K562 (cell line): ENCODE results near the gene SLC24A2. TPM values are rescaled to one million over a fixed set of nuclear protein-coding genes. Genes with fewer than 3 reads are reported as not detected.

Experiments
- ATAC-seq: fragments of 200-7000 bp; cut with Tn5 transposase; 3 replicates; pipeline ENCODE4 v1.9.1; 2020; ENCODE audit warnings: moderate library complexity
- BruUV-seq: library from RNA; stranded (reverse); fragments of 400-500 nt; replicated peaks from 2 replicates; lab custom pipeline; 2021; lab: Mats Ljungman, UMichigan
- CTCF ChIA-PET: fragments of 300-600 bp; formaldehyde crosslinking; extraction: SDS; loops from one replicate; lab custom pipeline; 2021; ENCODE audit warnings: low intra/inter-chr PET ratio; lab: Yijun Ruan, JAX
- POLR2A ChIA-PET: fragments of 300-600, 350-650 bp; sonication (Branson Sonifier 250); formaldehyde crosslinking; extraction: SDS; loops from one replicate; lab custom pipeline; 2021; ENCODE audit warnings: antibody characterized with exemption, inconsistent platforms; lab: Yijun Ruan, JAX
- DNase-seq, 4 experiments: peaks; one replicate each; pipeline versions ENCODE4 v3.0.0 to v3.0.0-alpha.2; 2011 to 2018; ENCODE audit warnings: low spot score in 3 of 4, mixed read lengths in 3 of 4; ENCODE audit errors: extremely low read depth in 1 of 4
- FAIRE-seq: peaks from 2 replicates; lab custom pipeline; 2011; peaks lifted over from hg19 to GRCh38; lab: Jason Lieb, UNC
- H2AFZ ChIP-seq: 2 replicates; pipeline ENCODE4 v1.6.0; 2011; ENCODE audit warnings: low read depth, low read length, control low read depth, inconsistent platforms
- H3K27ac ChIP-seq: fragments of 200-600 bp; 3 replicates; pipeline ENCODE4 v1.8.0; 2011; ENCODE audit warnings: low read depth, mild to moderate bottlenecking, control low read depth, inconsistent platforms, low read length, moderate library complexity, mixed read lengths; ENCODE audit errors: extremely low read depth
- H3K27me3 ChIP-seq, 2 experiments: fragments of 300-600 bp in 1 of 2; 2 replicates in 1 of 2; 3 replicates in 1 of 2; pipeline versions ENCODE4 v1.6.0 to v1.8.0; 2011; ENCODE audit warnings: inconsistent platforms in 2 of 2, low read length in 2 of 2, mild to moderate bottlenecking in 1 of 2, mixed read lengths in 1 of 2, moderate library complexity in 1 of 2; ENCODE audit not compliant: control insufficient read depth in 2 of 2, insufficient read depth in 2 of 2
- H3K36me3 ChIP-seq: fragments of 300-600 bp; 3 replicates; pipeline ENCODE4 v1.8.0; 2011; ENCODE audit warnings: mild to moderate bottlenecking, low read length, inconsistent platforms; ENCODE audit not compliant: control insufficient read depth, insufficient read depth
- H3K4me1 ChIP-seq, 2 experiments: fragments of 200-600 bp in 1 of 2; replicated peaks in 1 of 2; 2 replicates in 1 of 2; 3 replicates in 1 of 2; pipeline versions ENCODE4 v1.5.1 to v1.8.0; 2011; ENCODE audit warnings: inconsistent platforms in 2 of 2, low read length in 2 of 2, mild to moderate bottlenecking in 1 of 2, mixed read lengths in 1 of 2, moderate library complexity in 1 of 2; ENCODE audit not compliant: control insufficient read depth in 2 of 2, insufficient read depth in 2 of 2
- H3K4me2 ChIP-seq: 2 replicates; pipeline ENCODE4 v1.6.1; 2011; ENCODE audit warnings: low read length, control low read depth, inconsistent platforms, mixed read lengths; ENCODE audit not compliant: insufficient read depth
- H3K4me3 ChIP-seq: fragments of 200-600 bp; sonication (generic), shearing (Covaris generic); 2 replicates; pipeline ENCODE4 v1.5.1; 2016; ENCODE audit warnings: control low read depth, inconsistent platforms
- H3K79me2 ChIP-seq: fragments of 200-600 bp; 3 replicates; pipeline ENCODE4 v1.8.0; 2011; ENCODE audit warnings: low read length, inconsistent platforms; ENCODE audit not compliant: control insufficient read depth, insufficient read depth
- H3K9ac ChIP-seq, 2 experiments: 2 replicates each; pipeline versions ENCODE4 v1.6.0 to v1.6.1; 2011; ENCODE audit warnings: low read depth in 2 of 2, low read length in 2 of 2, control low read depth in 1 of 2, inconsistent platforms in 1 of 2, mild to moderate bottlenecking in 1 of 2, mixed read lengths in 1 of 2; ENCODE audit not compliant: insufficient read depth in 1 of 2
- H3K9me1 ChIP-seq: one replicate; pipeline ENCODE4 v1.6.0; 2011; ENCODE audit warnings: inconsistent platforms, mild to moderate bottlenecking, low read length, moderate library complexity; ENCODE audit not compliant: control insufficient read depth, insufficient read depth
- H3K9me3 ChIP-seq: replicated peaks from 2 replicates; pipeline ENCODE4 v1.5.1; 2011; ENCODE audit warnings: low read depth, low read length, inconsistent platforms; ENCODE audit not compliant: control insufficient read depth, insufficient read depth
- H4K20me1 ChIP-seq: replicated peaks from 2 replicates; pipeline ENCODE4 v1.6.1; 2011; ENCODE audit warnings: low read length, inconsistent platforms, mixed read lengths; ENCODE audit not compliant: control insufficient read depth, insufficient read depth
- BMI1 ChIP-seq: fragments of 150-350 bp; IDR thresholded peaks from 2 replicates; pipeline ENCODE4 v1.6.1; 2014; ENCODE audit warnings: low read length
- CHD1 ChIP-seq: fragments of 200-600 bp; sonication (generic); IDR thresholded peaks from one replicate; pipeline ENCODE4 v1.6.1; 2012; ENCODE audit warnings: mild to moderate bottlenecking, moderate library complexity, low read length, inconsistent platforms
- ETS1 ChIP-seq: conservative IDR thresholded peaks from 2 replicates; pipeline ENCODE4 v1.6.1; 2011; ENCODE audit warnings: low read depth, mild to moderate bottlenecking, low read length; ENCODE audit not compliant: control insufficient read depth
- FOXM1 ChIP-seq, 2 experiments: fragments of 450-650 bp in 1 of 2; sonication (generic) in 1 of 2; formaldehyde crosslinking in 1 of 2; IDR thresholded peaks; 2 replicates each; pipeline versions ENCODE4 v1.6.1 to v1.9.0; 2017 to 2022; ENCODE audit warnings: low read depth in 2 of 2, mild to moderate bottlenecking in 2 of 2, missing genetic modification reagents in 1 of 2, moderate library complexity in 1 of 2
- IFI16 ChIP-seq: fragments of 250-450 bp; sonication (Bioruptor Pico); IDR thresholded peaks from 2 replicates; pipeline ENCODE4 v2.1.2; 2022; ENCODE audit warnings: mild to moderate bottlenecking, inconsistent platforms
- KLF6 ChIP-seq: fragments of 250-450 bp; sonication (Bioruptor Pico); IDR thresholded peaks from 2 replicates; pipeline ENCODE4 v1.4.0; 2020; ENCODE audit warnings: mild to moderate bottlenecking, moderate library complexity, borderline replicate concordance
- MEF2D ChIP-seq: conservative IDR thresholded peaks from 2 replicates; pipeline ENCODE4 v1.6.1; 2016; ENCODE audit warnings: low read depth, missing genetic modification characterization, missing compliant biosample characterization
- NBN ChIP-seq: fragments of 450-650 bp; IDR thresholded peaks from 2 replicates; pipeline ENCODE4 v1.6.1; 2016; ENCODE audit warnings: low read depth, mild to moderate bottlenecking
- POLR2AphosphoS5 ChIP-seq: IDR thresholded peaks from 2 replicates; pipeline ENCODE4 v1.6.1; 2011; ENCODE audit warnings: mild to moderate bottlenecking, low read depth, low read length, moderate library complexity; ENCODE audit not compliant: control insufficient read depth, insufficient read depth
- TAF9B ChIP-seq: fragments of 450-650 bp; IDR thresholded peaks from 2 replicates; pipeline ENCODE4 v1.6.1; 2018; ENCODE audit warnings: mild to moderate bottlenecking; ENCODE audit not compliant: partially characterized antibody
- TCFL5 ChIP-seq: fragments of 250-450 bp; sonication (Bioruptor Pico); conservative IDR thresholded peaks from 2 replicates; pipeline ENCODE4 v1.6.1; 2021; ENCODE audit warnings: mild to moderate bottlenecking, moderate library complexity, matching md5 sums
- ZBTB49 ChIP-seq: sonication (generic); formaldehyde crosslinking; IDR thresholded peaks from 2 replicates; pipeline ENCODE4 v1.8.0; 2022; ENCODE audit warnings: missing genetic modification reagents, mild to moderate bottlenecking, borderline replicate concordance
- ZBTB9 ChIP-seq: fragments of 450-650 bp; formaldehyde crosslinking; IDR thresholded peaks from 2 replicates; pipeline ENCODE4 v1.4.0; 2020; ENCODE audit warnings: mild to moderate bottlenecking, moderate library complexity
- ZNF140 ChIP-seq: fragments of 250-450 bp; sonication (Bioruptor Pico); IDR thresholded peaks from 2 replicates; pipeline ENCODE4 v1.8.0; 2021; ENCODE audit warnings: moderate library complexity, mild to moderate bottlenecking, inconsistent platforms
- ZNF449 ChIP-seq: fragments of 250-450 bp; sonication (Bioruptor Pico); IDR thresholded peaks from 2 replicates; pipeline ENCODE4 v1.8.0; 2022; ENCODE audit warnings: moderate library complexity, mild to moderate bottlenecking, inconsistent platforms
- WGBS: fragments of 100-300 bp; shearing (Covaris generic); methylation state at CpG from one replicate; pipeline ENCODE4 v1.1.6; 2016; ENCODE audit warnings: low coverage, mixed read lengths; ENCODE audit not compliant: insufficient coverage; ENCODE audit errors: missing lambda C conversion rate; 5-methylcytosine and 5-hydroxymethylcytosine counted together
- in situ Hi-C: fragments of 300-500 bp; cut with MboI; formaldehyde crosslinking; loops from 4 replicates; pipeline ENCODE4 v1.15.0; 2018; ENCODE audit warnings: inconsistent platforms, mixed read lengths
- intact Hi-C: fragments of 100-400 bp; cut with micrococcal nuclease; formaldehyde crosslinking; loops from 2 replicates; pipeline ENCODE4 v1.14.2; 2022
- polyA plus RNA-seq, 8 experiments: library from polyadenylated mRNA; depleted of rRNA in 4 of 8; stranded (reverse) in 5 of 8; unstranded in 3 of 8; fragments of >200 nt; fragmentation: Nextera tagmentation in 2 of 8; fragmentation: Illumina TruSeq in 1 of 8; extraction: Ambion mirVana in 2 of 8; extraction: Trizol in 1 of 8; gene quantifications; 2 replicates each; pipeline versions ENCODE4 v1.2.1 to v1.2.3, GENCODE V29; 2011 to 2014; ENCODE audit warnings: inconsistent platforms in 1 of 8, missing spikeins in 1 of 8
- total RNA-seq, 7 experiments: library from RNA; depleted of rRNA in 6 of 7; stranded (reverse); fragments of >200 nt in 6 of 7; fragmentation: Illumina TruSeq in 2 of 7; extraction: Trizol in 2 of 7; gene quantifications; 2 replicates each; pipeline versions ENCODE4 v1.2.1 to v1.2.3, GENCODE V29; 2011 to 2021; ENCODE audit warnings: low replicate concordance in 1 of 7

SLC24A2 gene
- total and polyA plus RNA-seq, 9 of the 15 experiments (the other 6 are each of a cell fraction or from before 2014, with no cell fraction given), result 0.04 to 0.40 (median 0.09) TPM

- TF ChIP-seq TCFL5 (CRISPR knock-in tag), result no peak
- TF ChIP-seq CHD1, result no peak
- TF ChIP-seq ZNF140 (CRISPR knock-in tag), result no peak
- TF ChIP-seq ETS1, result no peak
These were observed 4.7 kb downstream of the SLC24A2 start (continued) for GRCh38 chr9:19784136-19784535.

- intact Hi-C loops (no loop called here), in situ Hi-C loops (no loop called here)
- Histone ChIP-seq H3K9ac (no peak overlapping the region), H3K4me3 (no peak overlapping the region), H3K4me2 (no peak overlapping the region), H3K27me3 (no peaks in the 10 kb centered on the region), H4K20me1 (no peaks in the 10 kb centered on the region), H2AFZ (no peak overlapping the region), H3K9me3 (no peaks in the 10 kb centered on the region), H3K4me1 (peaks cover 0 to 5% of the 10 kb centered on the region in 2 experiments; a peak in 1 of 5 replicates), H3K9me1 (no peaks in the 10 kb centered on the region), H3K36me3 (no peaks in the 10 kb centered on the region), H3K79me2 (no peaks in the 10 kb centered on the region), H3K27ac (no peak overlapping the region)
- FAIRE-seq (no peak), DNase-seq (no peak), ATAC-seq (no peak)
- no TSS peak for BruUV-seq
- CTCF ChIA-PET, result no interaction called here
- POLR2A ChIA-PET, result no interaction called here
- WGBS, result 5% methylated on average over 2 of the region's 2 CpGs
- TF ChIP-seq FOXM1 (IDR thresholded peaks at IDR 0.05; ENCODE audit: low read depth) (no peak), FOXM1 (CRISPR knock-in tag; IDR thresholded peaks at IDR 0.05; ENCODE audit: low read depth) (no peak), MEF2D (tag) (no peak), TAF9B (no peak), NBN (no peak), KLF6 (CRISPR knock-in tag) (no peak), ZBTB49 (CRISPR knock-in tag) (no peak), POLR2AphosphoS5 (no peak), IFI16 (CRISPR knock-in tag) (no peak), ZNF449 (CRISPR knock-in tag) (no peak), BMI1 (no peak), ZBTB9 (CRISPR knock-in tag) (no peak)
These were observed 5.3 kb downstream of the SLC24A2 start for GRCh38 chr9:19783500-19783899.
